Vagina (tissue), 2 donors: Measurements from ENCODE around the gene FLYWCH2.

Source experiments
- CTCF ChIP-seq, 3 experiments: fragments of 450-650 bp in 2 of 3; fragments of 200-600 bp in 1 of 3; sonication (generic) in 1 of 3; IDR thresholded peaks; one replicate each; pipeline ENCODE4 v1.5.1; 2017 to 2019; ENCODE audit warnings: antibody characterized with exemption in 3 of 3, mild to moderate bottlenecking in 2 of 3, moderate library complexity in 2 of 3
- POLR2AphosphoS5 ChIP-seq, 2 donors: sonication (generic); formaldehyde crosslinking; IDR thresholded peaks; one replicate each; pipeline ENCODE4 v1.9.0; 2017; ENCODE audit warnings: antibody characterized with exemption in 2 of 2, mild to moderate bottlenecking in 2 of 2, low read depth in 1 of 2; ENCODE audit not compliant: insufficient read depth in 1 of 2

GRCh38 chr16:2841606-2842339 lies 41.2 kb upstream of the FLYWCH2 start:
- TF ChIP-seq CTCF (IDR thresholded peaks at IDR 0.05) (no peak), POLR2AphosphoS5 (IDR thresholded peaks at IDR 0.05; ENCODE audit: insufficient read depth in 1 of 2, low read depth in 1 of 2) (no peak)
